Keratinocyte (primary cell): ENCODE measurements around the gene CHID1.

Source experiments
- EZH2 ChIP-seq: IDR thresholded peaks from one replicate; pipeline ENCODE4 v1.6.1; 2012; ENCODE audit warnings: inconsistent platforms, mild to moderate bottlenecking, low read length, moderate library complexity
- TF ChIP-seq, protein P1 (sequence below), 3 experiments: IDR thresholded peaks in 1 of 3; conservative IDR thresholded peaks in 1 of 3; optimal IDR thresholded peaks in 1 of 3; 2 replicates in 2 of 3; 3 replicates in 1 of 3; pipeline versions ENCODE3 to v1.5.1; 2011; ENCODE audit warnings: low read length in 3 of 3, mild to moderate bottlenecking in 3 of 3, moderate library complexity in 2 of 3, control low read depth in 1 of 3, inconsistent platforms in 1 of 3; ENCODE audit not compliant: insufficient read depth in 2 of 3; ENCODE audit errors: extremely low read depth in 1 of 3

DNA sequence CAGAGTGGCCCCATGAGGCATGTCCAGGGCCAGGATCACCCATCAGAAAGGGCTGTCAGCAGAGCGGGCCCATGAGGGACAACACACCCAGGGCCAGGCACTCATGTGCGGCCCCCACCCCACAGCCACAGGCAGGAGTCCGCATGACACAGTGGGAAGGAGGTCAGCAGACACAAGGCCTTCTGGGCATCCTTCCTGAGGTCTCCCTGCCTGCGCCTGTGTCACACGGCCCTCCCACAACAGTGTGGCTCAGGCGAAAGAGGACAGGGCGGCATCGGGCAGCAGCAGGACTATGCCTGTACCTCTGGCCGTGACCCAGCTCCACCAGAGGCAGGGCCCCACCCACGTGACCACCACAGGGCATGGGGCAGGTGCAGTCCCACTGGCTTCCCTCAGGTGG lies 27.1 kb downstream of the CHID1 start:
- TF ChIP-seq, protein P1, sequence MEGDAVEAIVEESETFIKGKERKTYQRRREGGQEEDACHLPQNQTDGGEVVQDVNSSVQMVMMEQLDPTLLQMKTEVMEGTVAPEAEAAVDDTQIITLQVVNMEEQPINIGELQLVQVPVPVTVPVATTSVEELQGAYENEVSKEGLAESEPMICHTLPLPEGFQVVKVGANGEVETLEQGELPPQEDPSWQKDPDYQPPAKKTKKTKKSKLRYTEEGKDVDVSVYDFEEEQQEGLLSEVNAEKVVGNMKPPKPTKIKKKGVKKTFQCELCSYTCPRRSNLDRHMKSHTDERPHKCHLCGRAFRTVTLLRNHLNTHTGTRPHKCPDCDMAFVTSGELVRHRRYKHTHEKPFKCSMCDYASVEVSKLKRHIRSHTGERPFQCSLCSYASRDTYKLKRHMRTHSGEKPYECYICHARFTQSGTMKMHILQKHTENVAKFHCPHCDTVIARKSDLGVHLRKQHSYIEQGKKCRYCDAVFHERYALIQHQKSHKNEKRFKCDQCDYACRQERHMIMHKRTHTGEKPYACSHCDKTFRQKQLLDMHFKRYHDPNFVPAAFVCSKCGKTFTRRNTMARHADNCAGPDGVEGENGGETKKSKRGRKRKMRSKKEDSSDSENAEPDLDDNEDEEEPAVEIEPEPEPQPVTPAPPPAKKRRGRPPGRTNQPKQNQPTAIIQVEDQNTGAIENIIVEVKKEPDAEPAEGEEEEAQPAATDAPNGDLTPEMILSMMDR (optimal IDR thresholded peaks at IDR 0.05 in 1 of 3, IDR thresholded peaks at IDR 0.05 in 1 of 3, conservative IDR thresholded peaks at IDR 0.05 in 1 of 3; ENCODE audit: extremely low read depth in 1 of 3, insufficient read depth in 2 of 3, low read length in 3 of 3), result no peak
- TF ChIP-seq EZH2, result no peak
